Right kidney (tissue), 1 donor: Measurements from ENCODE around the gene TSSC4.

Experiments
- DNase-seq: peaks from one replicate; pipeline ENCODE4 v3.0.0-alpha.2; 2016

The TSSC4 gene

DNA sequence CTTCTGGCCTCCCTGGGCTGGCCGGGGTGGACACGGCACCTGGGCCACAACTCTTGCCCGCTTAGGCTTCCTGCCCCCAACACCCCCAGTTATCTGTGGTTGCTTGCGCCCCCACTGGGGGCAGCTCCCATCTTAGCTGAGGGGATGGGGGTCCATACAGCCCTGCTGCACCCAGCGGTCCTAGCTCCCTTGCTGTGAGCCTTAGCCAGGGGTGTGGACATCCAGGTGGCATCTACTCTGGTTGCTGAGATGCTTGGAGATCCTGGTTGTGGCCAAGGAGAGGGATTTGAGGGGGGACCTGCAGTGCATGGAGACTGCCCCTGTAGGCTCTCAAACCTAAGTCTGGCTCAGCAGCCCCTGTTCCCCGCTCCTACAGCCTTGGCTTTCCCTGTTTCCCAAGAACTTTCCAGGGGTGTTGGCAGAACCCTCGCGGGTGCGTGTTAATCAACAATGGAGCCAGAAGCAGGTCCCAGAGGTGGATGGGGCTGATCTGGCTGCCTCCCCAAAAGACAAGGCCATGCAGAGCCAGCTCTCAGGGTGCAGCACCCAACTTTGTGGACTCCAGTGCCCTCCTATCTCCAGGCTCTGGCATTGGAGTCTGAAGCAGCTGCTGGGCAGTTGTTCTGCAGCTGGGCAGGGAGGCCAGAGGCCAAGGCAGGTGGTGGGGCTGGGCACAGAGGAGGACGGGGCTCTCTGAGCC lies 47.6 kb downstream of the TSSC4 start:
- no peak for DNase-seq

DNA sequence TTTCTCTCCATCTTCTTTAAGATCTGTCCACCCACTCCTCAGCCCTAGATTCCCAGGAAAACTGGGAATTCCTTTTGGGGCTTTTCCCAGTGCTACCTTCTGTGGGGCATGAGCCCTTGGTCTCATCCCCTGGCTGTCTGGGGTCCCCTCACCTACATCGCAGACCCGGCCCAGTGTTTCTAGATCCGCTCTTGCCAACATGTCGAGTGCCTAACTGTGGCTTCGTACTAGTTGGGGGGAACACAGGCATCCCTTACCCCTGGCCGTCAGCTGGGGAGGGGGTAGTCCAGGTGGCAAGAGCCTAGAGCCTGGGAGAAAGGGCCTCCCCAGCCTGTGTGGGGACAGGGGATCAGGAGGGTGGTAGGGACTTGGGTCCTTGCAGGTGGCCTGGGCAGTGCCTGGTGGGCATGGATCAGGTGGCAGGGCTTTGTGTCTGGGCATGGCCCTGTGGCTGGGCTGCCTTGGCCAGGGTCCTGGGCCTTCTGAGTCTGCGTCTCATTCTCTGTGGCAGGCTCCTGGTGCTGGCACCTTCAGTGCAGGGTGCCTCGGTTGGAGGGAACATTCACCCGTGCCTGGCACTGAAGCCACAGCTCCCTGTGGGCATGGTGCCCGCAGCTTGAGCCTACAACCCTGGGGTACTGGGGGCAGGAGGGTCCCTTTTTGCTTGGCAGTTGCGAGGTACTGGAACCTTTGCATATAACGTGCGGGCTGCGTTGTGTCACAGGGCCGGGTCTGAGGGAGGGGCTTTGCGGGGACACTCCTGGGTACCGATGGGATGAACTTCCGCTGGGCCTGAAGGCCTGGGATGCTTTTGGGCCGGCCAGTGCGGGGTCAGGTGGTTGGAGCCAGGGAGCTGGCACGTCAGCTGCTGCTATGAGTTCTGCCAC lies 48.4 kb downstream of the TSSC4 start:
- DNase-seq = no peak

DNA sequence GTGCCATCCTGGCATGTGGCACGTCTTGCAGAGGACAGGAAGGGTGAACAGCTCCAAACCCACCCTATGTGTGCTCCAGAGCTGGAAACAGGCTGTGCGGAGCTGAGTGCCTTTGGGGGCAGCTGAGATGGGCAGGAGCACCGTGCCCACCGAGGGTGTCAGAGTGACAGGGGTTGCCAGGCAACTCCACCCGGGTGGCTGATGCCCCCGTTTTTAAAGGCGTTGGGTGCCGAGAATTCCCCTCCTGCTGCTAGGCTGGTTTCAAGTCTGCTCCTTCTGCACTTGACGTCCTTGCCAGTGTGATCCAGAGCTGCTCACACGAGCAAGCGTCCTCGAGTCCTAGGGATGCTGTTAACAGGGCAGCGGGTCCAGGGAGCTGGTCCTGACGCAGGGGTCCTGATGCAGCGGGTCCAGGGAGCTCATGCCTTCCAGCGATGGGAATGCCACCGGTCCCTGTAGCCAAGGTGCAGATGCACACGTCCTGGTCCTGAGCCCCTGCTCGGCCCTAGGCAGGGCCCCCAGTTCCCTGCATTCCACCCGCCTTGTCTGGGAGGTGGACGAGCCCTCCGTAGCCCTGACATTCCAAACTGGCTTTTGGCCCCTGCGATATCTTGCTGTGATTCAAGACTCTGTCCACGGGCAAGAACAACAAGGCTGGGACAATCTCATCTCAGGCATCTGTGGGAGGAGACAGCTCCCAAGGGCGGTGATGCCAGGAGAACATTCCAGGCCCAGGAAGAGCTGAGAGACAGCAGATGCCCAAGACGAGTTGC lies 49.2 kb downstream of the TSSC4 start:
- DNase-seq = no peak

DNA sequence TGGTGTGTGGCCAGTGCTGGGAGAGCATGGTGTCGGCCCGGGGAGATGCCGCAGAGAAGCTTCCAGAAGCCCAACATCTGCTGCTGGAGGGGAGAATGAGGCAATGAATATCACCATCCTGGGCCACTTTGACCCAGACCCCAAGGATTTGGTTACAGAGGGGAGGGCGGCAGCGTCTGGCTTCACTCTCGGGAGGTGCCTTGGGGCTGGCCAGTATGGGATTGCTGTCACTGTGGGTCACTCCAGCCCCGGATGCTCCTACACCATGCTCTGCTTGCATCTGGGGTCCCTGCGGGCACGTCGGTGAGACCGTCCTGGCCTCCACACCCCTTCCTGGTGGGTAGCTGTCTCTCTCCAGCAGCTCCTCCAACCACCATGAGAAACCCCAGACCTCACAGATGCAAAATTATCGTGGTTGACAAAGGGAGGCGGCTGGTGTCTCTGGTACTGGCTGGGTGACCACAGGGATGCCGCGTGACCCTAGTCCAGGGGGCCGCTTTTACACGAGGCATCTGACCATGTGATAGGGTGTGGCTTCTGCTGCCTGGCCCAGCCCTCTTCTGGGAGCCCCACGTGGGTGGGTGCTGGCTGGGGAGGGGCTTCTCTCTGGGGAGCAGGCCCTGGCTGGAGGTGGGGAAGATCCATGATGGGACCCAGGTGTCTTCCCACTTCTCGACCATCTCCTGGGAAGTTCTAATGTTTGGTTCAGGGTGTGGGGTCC lies 49.9 kb downstream of the TSSC4 start:
- DNase-seq = no peak

DNA sequence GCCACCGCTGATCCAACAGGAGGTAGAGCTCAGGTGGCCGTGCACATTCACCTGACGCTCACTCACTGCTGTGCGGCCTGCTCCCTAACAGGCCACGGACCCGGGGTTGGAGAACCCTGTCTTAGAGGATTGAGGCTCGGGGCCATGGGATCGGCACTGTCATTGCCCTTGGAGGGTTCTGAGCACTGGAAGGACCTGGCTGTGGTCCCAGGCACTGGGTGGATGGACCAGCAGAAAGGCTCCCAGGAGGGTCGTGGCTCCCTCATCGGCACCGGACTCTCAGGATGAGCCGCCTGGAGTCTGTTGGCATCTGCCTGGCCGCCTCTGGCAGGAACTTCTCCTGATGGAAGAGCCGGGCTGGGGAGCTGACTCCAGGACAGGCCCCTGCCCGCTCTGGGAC lies 50.8 kb downstream of the TSSC4 start:
- DNase-seq = no peak

DNA sequence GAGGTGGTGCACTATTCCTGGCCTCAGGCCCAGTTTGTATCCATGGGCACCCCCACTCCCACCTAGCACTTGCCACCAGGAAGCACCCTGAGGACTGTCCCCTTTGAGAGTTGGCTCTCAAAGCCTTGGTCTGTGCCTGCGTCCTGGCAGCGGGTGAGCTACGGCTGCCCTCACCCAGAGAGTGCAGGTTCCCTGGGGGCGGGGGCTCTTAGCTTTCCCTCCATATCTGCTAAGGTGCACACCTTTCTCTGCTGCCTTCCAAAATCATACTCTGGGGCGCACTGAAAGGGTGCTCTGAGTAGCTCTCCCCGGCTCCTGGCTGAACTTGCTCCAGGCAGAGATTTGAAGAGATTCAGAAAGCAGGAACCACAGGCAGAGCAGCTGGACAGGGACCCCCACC lies 51.4 kb downstream of the TSSC4 start:
- no peak for DNase-seq

DNA sequence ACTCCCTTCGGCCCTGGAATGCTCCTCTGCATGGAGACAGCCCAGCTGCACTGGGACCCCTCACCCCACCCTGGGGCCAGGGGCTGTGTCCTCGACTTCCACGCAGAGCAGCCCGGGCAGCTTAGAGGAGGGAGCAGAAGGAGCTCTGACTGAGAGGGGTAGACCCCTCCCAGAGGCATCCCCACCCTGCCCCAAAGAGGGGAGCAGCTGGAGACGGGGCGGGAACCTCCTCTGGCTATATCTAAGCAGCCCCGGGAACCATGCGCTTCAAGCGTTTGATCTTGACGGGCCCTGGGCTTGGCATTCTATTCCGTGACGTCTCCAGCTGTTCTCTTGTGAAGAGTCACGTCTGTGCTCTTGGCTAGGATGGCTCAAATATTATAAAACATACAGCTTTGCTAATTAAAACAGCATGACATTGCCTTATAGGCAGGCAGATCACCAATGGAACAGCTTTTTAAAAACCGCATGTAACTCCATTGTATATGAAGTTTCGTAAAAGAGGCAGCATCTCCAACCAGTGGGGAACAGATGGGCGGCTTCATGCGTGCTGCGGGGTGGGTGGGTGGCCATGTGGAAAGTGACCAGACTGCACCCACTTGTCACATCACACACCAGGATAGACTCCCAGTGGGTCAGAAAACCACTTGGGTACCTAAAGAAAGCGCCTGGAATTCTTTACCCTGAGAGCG lies 51.9 kb downstream of the TSSC4 start:
- DNase-seq = peak; percentile 38

DNA sequence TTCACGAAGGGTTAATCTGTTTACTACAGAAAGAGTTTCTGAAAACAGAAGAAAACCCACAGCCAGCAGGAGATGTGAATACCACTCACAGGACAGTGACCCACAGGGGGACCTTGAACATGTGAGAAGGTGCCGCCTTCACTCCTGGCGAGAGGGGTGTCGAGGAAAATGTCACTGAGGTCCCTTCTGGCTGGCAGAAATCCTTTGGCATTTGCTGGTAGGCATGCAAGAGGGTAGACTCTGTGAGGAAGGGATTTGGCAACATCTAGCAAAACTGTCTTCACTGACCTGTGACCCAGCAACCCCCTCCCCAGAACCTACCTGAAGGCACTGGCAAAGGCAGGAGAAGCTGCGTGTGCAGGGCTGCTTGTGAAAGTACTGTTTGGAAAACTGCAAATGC lies 52.9 kb downstream of the TSSC4 start:
- DNase-seq = no peak
